GM19035 (cell line): ENCODE results near the gene ACP7.

Source experiments
- ATAC-seq: cut with Tn5 transposase; IDR thresholded peaks from one replicate; pipeline ENCODE4 v1.9.1; 2021; ENCODE audit not compliant: unreplicated experiment

The ACP7 gene

DNA sequence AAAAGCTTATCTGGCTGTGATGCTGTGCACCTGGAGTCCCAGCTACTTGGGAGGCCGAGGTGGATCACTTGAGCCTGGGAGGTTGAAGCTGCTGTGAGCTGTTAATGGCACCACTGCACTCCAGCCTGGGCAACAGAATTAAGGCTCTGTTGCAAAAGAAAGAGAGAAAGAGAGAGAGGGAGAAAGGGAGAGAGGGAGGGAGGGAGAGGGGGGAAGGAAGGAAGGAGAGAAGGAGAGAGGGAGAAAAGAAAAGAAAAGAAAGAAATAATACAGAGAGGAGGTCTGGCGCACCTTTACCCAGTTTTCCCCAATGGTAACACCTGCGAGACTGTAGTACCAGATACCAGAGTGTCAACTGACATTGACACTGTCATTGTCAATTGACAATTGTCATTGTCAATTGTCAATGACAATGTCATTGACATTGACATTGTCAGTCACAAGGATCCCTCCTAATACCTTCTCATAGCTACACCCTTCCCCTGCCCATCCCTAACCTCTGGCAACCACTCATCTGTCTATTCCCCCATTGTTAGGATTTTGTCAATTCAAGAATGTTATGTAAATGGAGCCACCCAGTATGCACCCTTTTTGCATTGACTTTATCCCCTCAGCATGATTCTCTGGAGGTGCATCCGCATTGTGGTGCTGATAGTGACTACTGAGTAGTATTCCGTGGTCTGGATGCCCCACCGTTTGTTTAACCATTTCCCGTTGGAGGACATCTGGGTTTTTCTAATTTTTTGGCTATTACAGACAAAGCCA, 62.7 kb downstream of the ACP7 start:
- ATAC-seq, result no peak

DNA sequence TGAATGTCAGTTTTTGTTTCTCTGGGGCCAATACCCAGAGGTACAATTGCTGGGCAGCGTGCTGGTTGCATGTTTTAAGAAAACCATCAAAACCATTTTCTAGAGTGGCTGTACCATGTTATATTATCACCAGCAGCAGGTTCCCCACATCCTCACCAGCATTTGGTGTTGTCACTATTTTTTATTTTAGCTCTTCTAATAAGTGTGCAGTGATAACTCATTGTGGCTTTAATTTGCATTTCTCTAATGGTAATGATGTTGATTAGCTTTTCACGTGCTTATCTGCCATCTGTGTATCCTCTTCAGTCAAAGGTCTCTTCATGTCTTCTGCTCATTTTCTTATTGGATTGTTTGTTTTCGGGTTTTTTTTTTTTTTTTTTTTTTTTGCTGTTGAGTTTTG, 63.3 kb downstream of the ACP7 start:
- no peak for ATAC-seq

DNA sequence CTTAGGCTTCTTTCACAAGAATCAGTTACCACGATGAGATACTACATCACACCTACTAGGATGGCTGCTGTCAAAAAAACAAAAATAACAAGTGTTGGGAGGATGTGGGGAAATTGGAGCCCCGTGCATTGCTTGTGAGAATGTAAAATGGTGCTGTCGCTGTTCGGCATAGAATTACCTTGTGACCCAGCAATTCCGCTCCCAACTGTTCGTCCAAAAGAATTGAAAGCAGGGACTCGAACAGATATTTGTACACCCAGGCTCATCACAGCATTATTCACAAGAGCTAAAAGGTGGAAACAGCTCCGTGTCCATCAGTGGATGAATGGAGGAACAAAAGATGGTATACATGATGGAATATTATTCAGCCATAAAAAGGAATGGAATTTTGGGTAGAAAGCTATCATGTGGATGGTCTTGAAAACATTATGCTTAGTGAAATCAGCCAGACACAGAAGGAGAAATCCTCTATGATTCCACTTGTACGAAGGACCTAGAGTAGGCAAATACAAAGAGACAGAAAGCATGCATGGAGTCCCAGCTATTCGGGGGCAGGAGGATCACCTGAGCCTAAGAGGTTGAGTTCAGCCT, 64.9 kb downstream of the ACP7 start:
- ATAC-seq, result no peak

DNA sequence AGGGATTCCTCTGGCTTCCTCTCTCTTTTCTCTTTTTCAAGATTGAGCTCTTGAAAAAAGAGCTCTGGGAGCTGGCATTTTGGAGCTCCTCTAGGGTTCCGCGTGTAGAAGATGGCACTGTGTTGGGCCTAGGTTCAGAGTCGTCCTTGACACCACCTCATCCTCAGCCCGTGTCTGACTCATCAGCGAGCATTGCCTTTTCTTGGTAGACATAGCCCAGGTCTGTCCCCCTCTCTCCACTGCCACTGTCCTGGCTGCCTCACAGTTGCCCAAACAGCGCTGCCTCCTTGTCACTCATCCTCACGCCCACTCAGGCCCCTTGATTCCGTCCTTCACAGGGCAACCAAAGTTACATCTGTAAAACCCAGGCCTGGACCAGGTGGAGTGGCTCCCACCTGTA, 66.1 kb downstream of the ACP7 start:
- ATAC-seq, result no peak

DNA sequence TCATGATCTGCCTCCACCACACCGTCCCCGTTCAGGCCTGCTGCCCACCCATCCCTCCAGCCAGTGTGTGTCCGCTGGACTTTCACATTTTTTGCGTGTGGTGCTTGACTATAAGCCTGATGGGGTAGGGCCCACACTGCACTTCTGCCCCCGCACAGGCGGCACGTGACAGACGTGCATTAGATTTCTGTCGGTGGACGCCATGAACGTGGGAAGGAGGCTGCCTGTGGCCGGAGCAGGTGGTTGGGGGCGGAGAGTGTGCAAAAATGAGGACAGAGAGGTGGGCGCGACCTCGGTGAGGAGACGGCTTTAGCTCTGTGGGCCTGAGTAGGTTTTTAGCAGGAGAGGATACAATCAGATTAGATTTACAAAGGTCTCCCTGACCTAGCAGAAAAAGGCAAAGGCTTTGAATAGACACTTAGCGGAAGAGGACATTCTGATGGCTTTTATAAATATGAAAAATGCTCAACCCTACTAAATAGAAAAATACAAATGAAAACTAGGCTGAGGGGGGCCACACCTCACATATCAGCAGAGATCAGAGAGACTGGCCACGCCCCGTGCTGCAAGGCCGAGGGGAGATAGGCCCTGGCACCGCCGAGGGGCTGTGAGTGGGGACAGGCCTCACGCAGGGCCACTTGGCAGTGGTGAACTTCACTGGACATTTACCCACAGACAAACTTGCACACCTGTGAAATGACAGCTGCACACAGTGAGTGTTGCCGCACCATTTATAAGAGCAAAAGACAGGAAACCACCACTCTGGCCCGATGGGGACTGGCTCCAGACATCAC, 66.8 kb downstream of the ACP7 start:
- no peak for ATAC-seq

DNA sequence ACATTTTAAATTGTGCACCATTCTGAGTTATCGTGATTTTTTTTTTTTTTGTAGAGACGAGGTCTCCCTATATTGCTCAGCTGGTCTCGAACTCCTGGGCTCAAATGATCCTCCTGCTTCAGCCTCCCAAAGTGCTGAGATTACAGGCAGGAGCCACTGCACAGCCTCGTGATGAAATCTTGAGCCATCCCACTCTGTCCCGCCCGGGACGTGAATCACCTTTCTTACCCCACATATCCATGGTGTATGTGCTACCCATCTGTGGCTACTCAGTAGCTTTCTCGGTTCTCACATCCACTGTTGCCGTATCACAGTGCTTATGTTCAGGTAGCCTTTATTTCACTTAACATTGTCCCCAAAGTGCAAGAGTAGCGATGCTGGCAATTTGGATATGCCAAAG, 67.9 kb downstream of the ACP7 start:
- no peak for ATAC-seq

DNA sequence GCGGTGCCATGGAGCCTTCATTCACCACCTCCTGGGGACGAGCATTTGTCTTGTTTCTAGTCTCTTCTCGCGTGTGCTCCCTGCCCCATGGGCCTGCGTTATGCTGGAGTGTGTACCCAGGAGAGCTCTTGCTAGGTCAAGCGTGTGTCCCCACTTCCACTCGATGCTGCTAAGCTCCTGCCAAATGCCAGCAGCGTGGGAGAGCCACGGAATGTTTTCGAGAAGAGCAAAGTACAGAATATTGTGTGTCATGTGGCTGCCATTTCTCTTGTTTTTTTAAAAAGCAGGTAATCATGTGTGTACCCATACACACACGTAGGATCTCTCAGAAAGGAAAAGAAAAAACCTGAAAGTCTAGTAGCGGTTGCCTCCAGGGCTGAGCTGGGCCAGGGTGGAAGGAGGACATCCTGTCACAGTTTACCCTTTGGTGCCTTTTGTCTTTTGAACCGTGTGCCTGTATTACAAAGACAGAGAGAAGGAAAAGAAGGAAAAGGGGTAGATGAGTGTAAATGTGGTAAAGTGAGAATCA, 70.0 kb downstream of the ACP7 start:
- ATAC-seq, result no peak

DNA sequence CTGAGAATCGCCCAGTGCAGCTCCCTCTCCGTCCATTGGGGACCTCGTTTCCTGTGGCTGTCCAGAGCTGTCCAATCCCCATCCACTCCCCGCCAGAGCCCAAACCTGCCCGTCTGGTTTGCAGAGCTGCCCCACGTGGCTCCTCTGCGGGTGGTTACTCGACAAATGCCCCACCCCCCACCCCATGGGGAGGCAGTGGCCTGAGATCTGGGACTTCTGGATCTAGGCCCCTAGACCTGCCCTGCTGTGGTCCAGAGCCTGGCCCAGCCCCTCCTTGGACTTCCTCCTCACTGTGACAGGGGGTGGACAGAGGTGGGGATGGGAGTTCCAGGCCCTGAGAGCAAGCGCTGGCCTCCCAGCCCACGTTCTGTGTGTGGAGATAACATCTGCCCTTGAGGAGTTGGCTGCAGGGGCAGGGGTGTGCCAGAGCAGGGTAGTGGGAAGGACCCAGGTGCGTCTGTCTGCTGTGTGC, 70.5 kb downstream of the ACP7 start:
- ATAC-seq, result no peak

DNA sequence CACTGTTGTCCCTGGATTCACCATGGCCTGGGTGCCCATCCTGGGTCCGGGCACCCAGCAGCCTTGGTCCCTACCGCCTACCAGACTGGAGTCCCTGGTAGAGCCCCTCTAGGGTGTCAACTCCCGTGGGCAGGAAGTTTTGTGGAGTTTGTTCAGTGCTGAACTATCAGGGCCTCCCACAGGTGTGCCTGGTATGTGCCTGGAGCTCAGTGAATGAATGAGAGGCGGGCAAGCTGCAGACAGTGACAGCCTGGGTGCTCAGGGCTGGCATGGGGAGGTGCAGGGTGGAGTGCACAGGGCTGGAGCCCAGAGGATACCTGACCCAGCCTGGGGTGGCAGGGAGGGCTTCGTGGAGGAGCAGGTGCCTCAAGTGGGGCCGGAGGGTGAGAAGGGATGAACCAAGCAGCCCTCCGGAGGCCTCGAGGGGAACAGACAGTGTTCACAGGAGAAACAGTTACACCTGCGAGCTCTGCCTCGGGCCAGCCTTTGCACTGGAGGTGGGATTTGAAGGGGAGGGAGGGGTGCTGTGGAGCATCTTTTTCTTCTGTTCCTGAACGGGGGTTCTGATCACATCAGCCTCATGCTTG, 71.0 kb downstream of the ACP7 start:
- ATAC-seq, result no peak

DNA sequence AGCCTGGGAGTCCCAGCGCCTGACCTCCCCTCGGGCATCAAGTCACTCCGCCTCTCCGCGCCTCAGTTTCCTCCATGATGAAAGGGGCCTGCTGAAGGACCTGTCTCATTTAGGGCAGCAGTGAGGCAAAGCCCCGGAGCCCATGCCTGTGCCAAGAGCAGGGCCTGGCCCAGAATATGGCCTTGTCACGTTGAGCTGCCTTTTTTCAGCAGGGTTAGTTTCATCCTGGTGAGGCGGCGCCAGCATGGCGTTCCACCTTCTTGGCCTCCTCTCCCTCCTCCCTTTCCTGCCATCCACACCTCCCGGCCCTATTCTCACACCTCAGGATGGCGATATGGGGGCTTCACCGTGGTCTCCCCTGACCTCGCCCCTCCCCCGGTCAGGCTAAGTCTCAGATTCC, 71.6 kb downstream of the ACP7 start:
- ATAC-seq, result no peak

DNA sequence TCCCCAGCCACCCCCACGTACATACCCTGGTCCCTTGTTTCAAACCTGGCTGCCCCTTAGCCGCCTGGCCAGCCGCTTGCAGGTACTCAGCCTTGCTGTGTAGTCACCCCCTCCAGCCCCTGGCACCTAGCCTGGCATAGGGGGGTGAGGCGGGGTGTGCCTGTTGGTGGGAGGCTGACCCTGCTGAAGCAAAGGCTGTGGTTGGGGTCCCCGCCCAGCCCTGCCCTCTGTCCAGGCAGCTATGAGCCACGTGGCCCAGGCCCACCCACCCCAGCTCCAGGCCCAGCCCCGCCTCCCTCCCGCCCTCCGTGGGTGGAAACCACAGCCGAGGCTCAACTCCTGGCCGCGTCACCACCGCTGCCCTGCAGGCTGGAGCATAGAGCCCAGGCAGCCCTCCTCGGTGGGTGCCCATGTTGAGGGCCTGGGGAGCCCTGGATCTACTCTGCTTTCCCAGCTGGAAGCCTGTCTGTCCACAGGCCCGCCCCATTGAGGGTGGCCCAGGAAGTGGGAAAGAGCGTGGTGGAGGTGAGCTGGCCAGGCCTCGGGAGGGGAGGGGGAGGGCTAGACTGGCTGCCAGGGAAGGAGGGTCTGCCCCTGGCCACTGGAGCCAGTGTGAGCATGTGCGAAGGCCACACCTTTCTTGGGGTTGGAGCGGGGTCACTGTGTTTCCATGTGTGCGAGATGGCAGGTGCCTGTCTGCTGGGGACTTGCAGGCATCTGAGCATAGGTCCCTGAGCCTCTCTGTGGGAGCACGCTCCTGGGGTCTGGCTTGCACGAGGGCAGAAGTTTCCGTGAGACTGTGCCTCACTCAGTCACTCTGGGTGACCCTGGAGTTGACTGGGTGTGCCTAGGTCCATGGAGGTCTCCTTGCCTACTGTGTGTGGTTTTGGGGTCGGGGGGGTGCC, 72.4 kb downstream of the ACP7 start:
- ATAC-seq, result no peak

DNA sequence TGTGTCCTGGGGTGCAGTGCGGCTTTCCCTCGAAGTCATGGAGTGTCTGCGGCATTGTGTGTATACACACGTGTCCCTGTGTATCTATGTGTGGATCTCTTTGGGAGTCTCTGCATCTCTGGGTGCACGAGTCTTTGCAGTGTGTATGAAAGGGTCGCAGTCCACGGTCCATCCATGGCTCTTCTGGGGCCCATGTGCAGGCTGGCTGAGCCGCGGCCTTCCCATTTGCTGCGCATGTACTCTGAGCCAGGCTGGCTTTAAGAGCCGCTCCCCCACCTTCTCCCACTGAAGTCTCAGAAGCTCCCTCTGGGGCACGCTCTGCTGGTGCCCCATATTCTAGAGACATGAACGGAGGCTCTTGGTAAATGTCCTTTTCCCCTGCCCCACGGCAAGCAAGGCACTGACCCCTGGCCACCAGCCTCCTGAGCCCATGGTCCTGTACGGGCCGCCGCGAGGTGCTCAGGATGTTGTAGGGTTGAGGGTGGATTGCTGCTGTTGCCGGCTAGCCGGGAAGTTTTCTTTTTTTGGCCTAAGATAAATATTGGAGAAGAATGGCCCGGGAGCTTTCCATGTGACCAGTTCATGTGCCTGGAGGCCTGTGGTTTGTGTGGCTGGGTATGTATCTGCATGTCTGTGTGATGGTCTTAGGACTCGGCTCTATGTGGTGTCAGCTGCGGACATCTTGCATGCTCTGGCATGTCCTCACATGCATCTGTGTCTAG, 73.3 kb downstream of the ACP7 start:
- ATAC-seq, result no peak

DNA sequence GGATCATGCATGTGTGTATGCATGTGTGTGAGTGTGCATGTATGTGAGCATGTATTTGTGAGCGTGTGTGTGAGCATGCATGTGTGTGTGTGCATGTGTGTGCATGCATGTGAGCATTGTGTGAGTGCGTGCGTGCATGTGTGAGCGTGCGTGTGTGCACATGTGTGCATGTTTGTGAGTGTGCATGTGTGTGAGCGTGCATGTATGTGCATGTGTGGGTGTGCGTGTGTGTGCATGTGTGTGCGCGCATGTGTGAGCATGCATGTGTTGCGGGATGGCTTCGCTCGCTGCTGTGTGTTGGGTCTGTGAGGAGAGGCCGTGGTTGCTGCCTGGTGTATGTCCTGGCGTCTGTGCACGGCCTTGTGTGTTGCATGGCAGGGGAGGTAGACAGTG, 73.8 kb downstream of the ACP7 start:
- no peak for ATAC-seq

DNA sequence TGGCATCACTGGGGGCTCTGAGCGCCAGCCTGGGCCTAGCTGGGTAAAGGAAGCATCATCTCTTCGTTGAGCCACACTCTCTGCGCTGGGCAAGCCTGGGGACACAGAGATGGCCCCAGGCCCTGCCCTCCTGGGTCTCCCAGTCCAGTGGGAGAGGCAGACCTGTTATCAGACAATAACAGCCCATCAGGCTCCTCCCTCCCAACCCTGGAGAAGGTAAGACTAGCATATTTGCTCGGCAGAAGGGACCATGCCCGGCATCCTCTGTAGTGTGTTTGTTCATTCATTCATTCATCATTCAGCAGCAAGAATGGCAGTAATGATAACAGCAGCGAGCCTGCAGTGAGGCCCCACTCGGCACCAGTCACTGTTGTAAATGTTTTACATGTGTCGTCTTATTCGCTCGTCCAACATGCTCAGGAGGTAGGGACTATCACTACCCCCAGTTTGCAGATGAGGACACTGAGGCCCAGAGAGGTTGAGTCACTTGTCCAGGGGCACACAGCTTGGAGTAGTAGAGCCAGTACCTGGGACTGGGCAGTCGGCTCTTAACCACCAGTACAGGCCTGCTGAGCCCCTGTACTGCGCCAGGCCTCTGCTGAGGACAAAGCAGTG, 74.6 kb downstream of the ACP7 start:
- no peak for ATAC-seq

DNA sequence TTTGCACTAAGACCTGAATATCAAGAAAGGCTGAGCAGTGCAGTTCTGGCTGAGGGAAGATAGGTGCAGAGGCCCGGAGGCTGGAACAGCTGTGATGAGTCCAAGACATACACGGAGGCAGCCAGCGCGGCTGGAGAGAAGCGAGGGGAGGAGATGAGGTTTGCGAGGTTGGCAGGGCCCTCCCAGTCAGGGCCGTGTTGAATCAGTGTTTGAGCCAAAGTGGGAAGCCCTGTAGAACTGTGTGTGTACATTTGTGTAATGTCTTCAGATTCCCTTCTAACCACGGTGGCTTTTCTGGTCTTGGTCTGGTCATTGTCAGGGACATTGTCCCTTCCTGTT, 76.3 kb downstream of the ACP7 start:
- ATAC-seq, result no peak
